T-helper 1 cell (primary cell): ENCODE measurements around the gene ACVRL1.

Experiments used
- DNase-seq, 5 donors: peaks; one replicate each; pipeline ENCODE4 v3.0.0-alpha.2; 2012 to 2020

The ACVRL1 gene

GRCh38 chr12:51917746-51918453, 10.6 kb downstream of the ACVRL1 start:
- DNase-seq, result no peak

GRCh38 chr12:51920046-51920445, 12.7 kb downstream of the ACVRL1 start:
- no peak for DNase-seq

GRCh38 chr12:51921017-51921725, 13.9 kb downstream of the ACVRL1 start:
- no peak for DNase-seq

- DNase-seq, result no peak
Measured at GRCh38 chr12:51922146-51922545, 14.8 kb downstream of the ACVRL1 start.

- no peak for DNase-seq
Measured at GRCh38 chr12:51922762-51923505, 15.6 kb downstream of the ACVRL1 start.

- peak in 3 of 5 donors; percentile 34 to 43 (median 41) for DNase-seq
Measured at GRCh38 chr12:51923506-51924365, 16.4 kb downstream of the ACVRL1 start.

- no peak for DNase-seq
Measured at GRCh38 chr12:51924551-51925319, 17.4 kb downstream of the ACVRL1 start.

- no peak for DNase-seq
Measured at GRCh38 chr12:51925346-51926063, 18.2 kb downstream of the ACVRL1 start.

GRCh38 chr12:51926064-51926632, 18.8 kb downstream of the ACVRL1 start:
- DNase-seq, result no peak

- DNase-seq, result peak in 3 of 5 donors; percentile 15 to 45 (median 27)
Measured at GRCh38 chr12:51926718-51927117, 19.4 kb downstream of the ACVRL1 start.

GRCh38 chr12:51932218-51933076, 25.1 kb downstream of the ACVRL1 start:
- no peak for DNase-seq

- no peak for DNase-seq
Measured at GRCh38 chr12:51934080-51934479, 26.8 kb downstream of the ACVRL1 start.

GRCh38 chr12:51937926-51938325, 30.6 kb downstream of the ACVRL1 start:
- DNase-seq, result no peak

- no peak for DNase-seq
Measured at GRCh38 chr12:51938726-51939125, 31.4 kb downstream of the ACVRL1 start.

- no peak for DNase-seq
Measured at GRCh38 chr12:51941011-51941581, 33.8 kb downstream of the ACVRL1 start.

GRCh38 chr12:51941604-51942003, 34.3 kb downstream of the ACVRL1 start:
- DNase-seq, result no peak

GRCh38 chr12:51942056-51942455, 34.8 kb downstream of the ACVRL1 start:
- DNase-seq, result no peak

- DNase-seq, result no peak
Measured at GRCh38 chr12:51942501-51943000, 35.2 kb downstream of the ACVRL1 start.

GRCh38 chr12:51943346-51943745, 36.0 kb downstream of the ACVRL1 start:
- DNase-seq, result no peak
